Ishikawa (cell line): ENCODE results near the gene GAL3ST2.

Source experiments
- CREB1 ChIP-seq: IDR thresholded peaks from 2 replicates; pipeline ENCODE4 v1.6.1; 2012; ENCODE audit warnings: low read depth
- EGR1 ChIP-seq: IDR thresholded peaks from 2 replicates; pipeline ENCODE4 v1.6.1; 2012
- EP300 ChIP-seq: IDR thresholded peaks from 2 replicates; pipeline ENCODE4 v1.6.1; 2012; ENCODE audit warnings: borderline replicate concordance
- FOXM1 ChIP-seq: IDR thresholded peaks from 2 replicates; pipeline ENCODE4 v1.6.1; 2012; ENCODE audit warnings: low read depth, borderline replicate concordance
- NFIC ChIP-seq: IDR thresholded peaks from 2 replicates; pipeline ENCODE4 v1.6.1; 2012
- RAD21 ChIP-seq: IDR thresholded peaks from 2 replicates; pipeline ENCODE4 v1.6.1; 2012; ENCODE audit warnings: low read depth
- TAF1 ChIP-seq: IDR thresholded peaks from 2 replicates; pipeline ENCODE4 v1.6.1; 2012; ENCODE audit warnings: low read depth, mild to moderate bottlenecking
- TCF12 ChIP-seq: IDR thresholded peaks from 2 replicates; pipeline ENCODE4 v1.6.1; 2012; ENCODE audit warnings: low read depth
- TEAD4 ChIP-seq: IDR thresholded peaks from 2 replicates; pipeline ENCODE4 v1.6.1; 2012
- YY1 ChIP-seq: IDR thresholded peaks from 2 replicates; pipeline ENCODE4 v1.6.1; 2012; ENCODE audit warnings: low read depth
- ZBTB7A ChIP-seq: IDR thresholded peaks from 2 replicates; pipeline ENCODE4 v1.6.1; 2012; ENCODE audit warnings: low read depth
- TF ChIP-seq, protein P1 (sequence below): IDR thresholded peaks from 2 replicates; pipeline ENCODE4 v1.6.1; 2012; ENCODE audit warnings: low read depth, mild to moderate bottlenecking
- TF ChIP-seq, protein P2 (sequence below): IDR thresholded peaks from 2 replicates; pipeline ENCODE4 v1.6.1; 2012

DNA sequence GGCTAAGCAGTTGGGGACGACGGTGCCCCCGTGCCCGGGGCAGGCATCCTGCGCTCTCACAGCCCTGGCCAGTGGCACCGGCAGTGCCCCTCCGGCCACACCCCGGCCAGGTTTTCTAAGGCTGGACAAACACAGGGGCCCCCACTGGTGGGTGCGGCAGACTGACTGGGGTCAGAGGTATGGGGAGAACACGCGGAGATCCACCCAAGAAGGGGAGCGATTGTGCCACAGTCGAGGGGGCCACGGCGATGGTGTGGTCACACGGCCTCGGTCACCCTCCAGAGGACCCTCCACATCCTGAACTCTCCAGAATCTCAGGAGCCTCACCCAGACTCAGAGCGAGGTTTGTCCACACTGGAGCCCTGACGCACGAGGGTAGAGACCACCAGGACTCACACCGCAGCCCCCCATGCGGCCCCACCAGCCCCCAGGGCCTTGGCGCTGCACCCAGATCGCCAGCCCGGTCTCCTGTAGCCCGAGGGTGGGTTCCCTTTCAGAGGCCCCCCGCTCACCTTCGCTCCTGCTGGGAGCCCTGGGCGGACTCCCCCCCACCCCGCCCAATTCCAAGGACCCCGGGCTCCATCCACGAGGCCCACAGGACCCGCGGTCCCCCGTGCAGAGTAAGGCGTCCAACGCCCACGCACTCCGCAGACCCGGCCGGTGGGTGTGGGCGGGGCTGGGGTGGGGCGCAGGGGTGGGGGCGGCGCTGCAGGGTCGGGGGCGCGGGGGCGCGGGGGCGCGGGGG lies 66.9 kb downstream of the GAL3ST2 start:
- TF ChIP-seq CREB1 = no peak
- TF ChIP-seq EP300 = no peak
- no peak for TF ChIP-seq TCF12
- no peak for TF ChIP-seq NFIC
- TF ChIP-seq, protein P1, sequence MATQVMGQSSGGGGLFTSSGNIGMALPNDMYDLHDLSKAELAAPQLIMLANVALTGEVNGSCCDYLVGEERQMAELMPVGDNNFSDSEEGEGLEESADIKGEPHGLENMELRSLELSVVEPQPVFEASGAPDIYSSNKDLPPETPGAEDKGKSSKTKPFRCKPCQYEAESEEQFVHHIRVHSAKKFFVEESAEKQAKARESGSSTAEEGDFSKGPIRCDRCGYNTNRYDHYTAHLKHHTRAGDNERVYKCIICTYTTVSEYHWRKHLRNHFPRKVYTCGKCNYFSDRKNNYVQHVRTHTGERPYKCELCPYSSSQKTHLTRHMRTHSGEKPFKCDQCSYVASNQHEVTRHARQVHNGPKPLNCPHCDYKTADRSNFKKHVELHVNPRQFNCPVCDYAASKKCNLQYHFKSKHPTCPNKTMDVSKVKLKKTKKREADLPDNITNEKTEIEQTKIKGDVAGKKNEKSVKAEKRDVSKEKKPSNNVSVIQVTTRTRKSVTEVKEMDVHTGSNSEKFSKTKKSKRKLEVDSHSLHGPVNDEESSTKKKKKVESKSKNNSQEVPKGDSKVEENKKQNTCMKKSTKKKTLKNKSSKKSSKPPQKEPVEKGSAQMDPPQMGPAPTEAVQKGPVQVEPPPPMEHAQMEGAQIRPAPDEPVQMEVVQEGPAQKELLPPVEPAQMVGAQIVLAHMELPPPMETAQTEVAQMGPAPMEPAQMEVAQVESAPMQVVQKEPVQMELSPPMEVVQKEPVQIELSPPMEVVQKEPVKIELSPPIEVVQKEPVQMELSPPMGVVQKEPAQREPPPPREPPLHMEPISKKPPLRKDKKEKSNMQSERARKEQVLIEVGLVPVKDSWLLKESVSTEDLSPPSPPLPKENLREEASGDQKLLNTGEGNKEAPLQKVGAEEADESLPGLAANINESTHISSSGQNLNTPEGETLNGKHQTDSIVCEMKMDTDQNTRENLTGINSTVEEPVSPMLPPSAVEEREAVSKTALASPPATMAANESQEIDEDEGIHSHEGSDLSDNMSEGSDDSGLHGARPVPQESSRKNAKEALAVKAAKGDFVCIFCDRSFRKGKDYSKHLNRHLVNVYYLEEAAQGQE = no peak
- TF ChIP-seq YY1 = no peak
- no peak for TF ChIP-seq FOXM1
- TF ChIP-seq ZBTB7A = no peak
- TF ChIP-seq TAF1 = no peak
- TF ChIP-seq TEAD4 = no peak
- TF ChIP-seq, protein P2, sequence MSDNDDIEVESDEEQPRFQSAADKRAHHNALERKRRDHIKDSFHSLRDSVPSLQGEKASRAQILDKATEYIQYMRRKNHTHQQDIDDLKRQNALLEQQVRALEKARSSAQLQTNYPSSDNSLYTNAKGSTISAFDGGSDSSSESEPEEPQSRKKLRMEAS = no peak
- TF ChIP-seq EGR1 = peak; percentile 68
- no peak for TF ChIP-seq RAD21
